ENCODE measurements around the gene CMBL. TPM values are rescaled to one million over a fixed set of nuclear protein-coding genes. Genes with fewer than 3 reads are reported as not detected.

The CMBL gene
- total RNA-seq, 1 experiment from 2014 or later = 12.6 TPM

DNA sequence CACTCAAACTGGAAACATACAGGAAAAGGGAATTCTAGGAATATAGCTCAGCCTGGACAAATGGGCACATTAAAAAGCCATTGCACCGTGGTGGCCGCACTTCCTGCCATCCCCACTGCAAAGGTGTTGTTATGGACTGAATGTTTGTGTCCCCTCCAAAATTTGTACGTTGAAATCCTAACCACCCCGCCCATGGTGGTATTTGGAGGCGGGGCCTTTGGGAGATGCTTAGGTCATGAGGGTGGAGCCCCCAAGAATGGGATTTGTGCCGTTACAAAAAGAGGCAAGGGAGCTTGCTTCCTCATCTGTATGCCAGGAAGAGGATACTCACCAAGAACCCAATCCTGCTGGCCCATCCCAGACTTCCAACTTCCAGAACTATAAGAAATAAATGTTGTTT is 1.1 kb upstream of the CMBL start:
- Histone ChIP-seq H2AK5ac (ENCODE audit: insufficient read length, low read length) (no peak overlapping the region), H3K27ac (ENCODE audit: insufficient read length, low read depth, low read length) (no peak overlapping the region), H3K9ac (ENCODE audit: extremely low read depth, insufficient read length, low read length) (no peak overlapping the region), H4K91ac (ENCODE audit: insufficient read length, low read depth, low read length) (no peak overlapping the region), H3K27me3 (ENCODE audit: insufficient read depth, low read length) (no peaks in the 10 kb centered on the region), H2BK20ac (ENCODE audit: low read depth, low read length, poor library complexity, severe bottlenecking) (no peak overlapping the region), H3K4me1 (ENCODE audit: insufficient read depth, low read length) (peaks cover 3% of the 10 kb centered on the region; the same call in 1 of the 2 replicates), H3T11ph (ENCODE audit: low read length) (no peak overlapping the region), H2AFZ (ENCODE audit: low read length) (no peak overlapping the region), H4K8ac (replicated peaks; ENCODE audit: insufficient read length, low read depth, low read length) (no peak overlapping the region), H3K56ac (ENCODE audit: insufficient read length, low read depth, low read length) (no peak overlapping the region), H3K79me1 (ENCODE audit: insufficient read depth, low read depth, low read length, poor library complexity, severe bottlenecking) (no peaks in the 10 kb centered on the region), H3K18ac (ENCODE audit: insufficient read length, low read depth, low read length) (no peak overlapping the region), H2BK5ac (ENCODE audit: insufficient read length, low read length) (no peak overlapping the region), H2BK12ac (ENCODE audit: insufficient read length, low read depth, low read length) (no peak overlapping the region), H4K20me1 (ENCODE audit: control insufficient read depth, insufficient read depth, insufficient read length) (no peaks in the 10 kb centered on the region), H2BK15ac (ENCODE audit: low read depth, low read length) (no peak overlapping the region), H3K9me3 (ENCODE audit: control insufficient read depth, low read depth, low read length) (no peaks in the 10 kb centered on the region), H3K4me2 (ENCODE audit: insufficient read depth, insufficient read length, low read length) (no peak overlapping the region), H3K23me2 (ENCODE audit: insufficient read length, low read depth, low read length, poor library complexity, severe bottlenecking) (peaks cover 13% of the 10 kb centered on the region), H3K23ac (ENCODE audit: insufficient read length, low read depth, low read length) (no peak overlapping the region), H4K5ac (ENCODE audit: insufficient read length, low read depth, low read length) (no peak overlapping the region), H2BK120ac (ENCODE audit: low read depth, low read length, poor library complexity, severe bottlenecking) (no peak overlapping the region), H3K79me2 (ENCODE audit: insufficient read depth, low read length) (no peaks in the 10 kb centered on the region), H3K4ac (ENCODE audit: low read depth, low read length) (no peak overlapping the region), H3K14ac (ENCODE audit: insufficient read depth, low read length) (no peak overlapping the region)
- peak; percentile 56 for DNase-seq
- peaks cover 25% of the 10 kb centered on the region for H3K27me3 Mint-ChIP-seq (ENCODE audit: low read depth)
- WGBS (ENCODE audit: extremely low coverage, insufficient read length, low lambda C conversion rate) = no CpG with 5 or more reads among the region's 6 CpGs
- TF ChIP-seq, protein P1, sequence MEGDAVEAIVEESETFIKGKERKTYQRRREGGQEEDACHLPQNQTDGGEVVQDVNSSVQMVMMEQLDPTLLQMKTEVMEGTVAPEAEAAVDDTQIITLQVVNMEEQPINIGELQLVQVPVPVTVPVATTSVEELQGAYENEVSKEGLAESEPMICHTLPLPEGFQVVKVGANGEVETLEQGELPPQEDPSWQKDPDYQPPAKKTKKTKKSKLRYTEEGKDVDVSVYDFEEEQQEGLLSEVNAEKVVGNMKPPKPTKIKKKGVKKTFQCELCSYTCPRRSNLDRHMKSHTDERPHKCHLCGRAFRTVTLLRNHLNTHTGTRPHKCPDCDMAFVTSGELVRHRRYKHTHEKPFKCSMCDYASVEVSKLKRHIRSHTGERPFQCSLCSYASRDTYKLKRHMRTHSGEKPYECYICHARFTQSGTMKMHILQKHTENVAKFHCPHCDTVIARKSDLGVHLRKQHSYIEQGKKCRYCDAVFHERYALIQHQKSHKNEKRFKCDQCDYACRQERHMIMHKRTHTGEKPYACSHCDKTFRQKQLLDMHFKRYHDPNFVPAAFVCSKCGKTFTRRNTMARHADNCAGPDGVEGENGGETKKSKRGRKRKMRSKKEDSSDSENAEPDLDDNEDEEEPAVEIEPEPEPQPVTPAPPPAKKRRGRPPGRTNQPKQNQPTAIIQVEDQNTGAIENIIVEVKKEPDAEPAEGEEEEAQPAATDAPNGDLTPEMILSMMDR (conservative IDR thresholded peaks at IDR 0.05) = no peak
- peaks cover 2 to 10% (median 9%) of the 10 kb centered on the region in 3 experiments; a peak in 5 of 7 replicates for H3K36me3 Mint-ChIP-seq (ENCODE audit: insufficient read depth in 1 of 3, low read depth in 3 of 3)
- H3K4me1 Mint-ChIP-seq = peaks cover 23 to 28% of the 10 kb centered on the region in 2 experiments
- H3K27ac Mint-ChIP-seq = no peak overlapping the region; a peak in 1 of 7 replicates
- peak overlapping the region; percentile 32 to 71 for H3K4me3 Mint-ChIP-seq
- peaks cover 2 to 4% of the 10 kb centered on the region in 2 experiments; a peak in 3 of 5 replicates for H3K9me3 Mint-ChIP-seq
